ENCODE results near the gene TM7SF2.

GRCh38 chr11:65133724-65134123 lies 22.1 kb downstream of the TM7SF2 start:
- TF ChIP-seq GLMP (CRISPR knock-in tag; IDR thresholded peaks at IDR 0.05; ENCODE audit: borderline replicate concordance) (no peak), ZNF256 (CRISPR knock-in tag; conservative IDR thresholded peaks at IDR 0.05) (no peak), NFE2L2 (IDR thresholded peaks at IDR 0.05; ENCODE audit: low read length) (no peak), ZSCAN22 (CRISPR knock-in tag; IDR thresholded peaks at IDR 0.05) (no peak), TP53 (CRISPR knock-in tag; conservative IDR thresholded peaks at IDR 0.05) (no peak)

All from HepG2 (cell line).